Kidney (tissue), 14 donors: ENCODE data around the gene CDK6. TPM values are rescaled to one million over a fixed set of nuclear protein-coding genes. Genes with fewer than 3 reads are reported as not detected.
A peak's percentile ranks its signal among the peaks of the same experiment; 100 is the strongest.

Source experiments
- DNase-seq, 5 donors: peaks; one replicate each; pipeline ENCODE4 v3.0.0-alpha.2; 2013 to 2020
- FAIRE-seq: peaks from 2 replicates; lab custom pipeline; 2012; peaks lifted over from hg19 to GRCh38; lab: Jason Lieb, UNC
- H3K27ac ChIP-seq, 2 donors: one replicate each; pipeline ENCODE4 v1.7.0; 2013; ENCODE audit warnings: low read depth in 2 of 2, low read length in 2 of 2, inconsistent platforms in 1 of 2
- H3K27me3 ChIP-seq: one replicate; pipeline ENCODE4 v1.7.1; 2013; ENCODE audit warnings: low read length, inconsistent platforms; ENCODE audit not compliant: control insufficient read depth, insufficient read depth
- H3K36me3 ChIP-seq, 3 donors: one replicate each; pipeline versions ENCODE4 v1.7.0 to v1.7.1; 2013; ENCODE audit warnings: low read length in 3 of 3, control low read depth in 1 of 3, inconsistent platforms in 1 of 3; ENCODE audit not compliant: insufficient read depth in 3 of 3, control insufficient read depth in 2 of 3
- H3K4me1 ChIP-seq, 3 donors: one replicate each; pipeline versions ENCODE4 v1.7.0 to v1.7.1; 2013; ENCODE audit warnings: low read length in 3 of 3, inconsistent platforms in 1 of 3, low read depth in 1 of 3; ENCODE audit not compliant: control insufficient read depth in 2 of 3, insufficient read depth in 2 of 3
- H3K4me3 ChIP-seq, 3 donors: one replicate each; pipeline versions ENCODE4 v1.7.0 to v1.8.1; 2013; ENCODE audit warnings: low read length in 3 of 3, control low read depth in 1 of 3, inconsistent platforms in 1 of 3
- H3K9ac ChIP-seq, 3 donors: one replicate each; pipeline versions ENCODE4 v1.7.0 to v1.7.1; 2013; ENCODE audit warnings: low read length in 3 of 3, control low read depth in 1 of 3, inconsistent platforms in 1 of 3
- H3K9me3 ChIP-seq, 3 donors: one replicate each; pipeline versions ENCODE4 v1.7.0 to v1.7.1; 2013; ENCODE audit warnings: low read length in 3 of 3, control low read depth in 1 of 3, inconsistent platforms in 1 of 3; ENCODE audit not compliant: control insufficient read depth in 2 of 3, insufficient read depth in 1 of 3
- intact Hi-C: fragments of 100-400 bp; cut with DNase I; formaldehyde crosslinking; loops from one replicate; pipeline ENCODE4 v1.11.1; 2022
- polyA plus RNA-seq: library from polyadenylated mRNA; stranded (reverse); fragments of 350-450 nt; fragmentation: Illumina TruSeq; extraction: RNeasy Lipid Tissue Mini Kit (QIAGEN cat#74804); gene quantifications from one replicate; pipeline ENCODE4 v1.2.3, GENCODE V29; 2014; ENCODE audit warnings: low read depth, low replicate concordance; ENCODE audit not compliant: insufficient read depth
- total RNA-seq: library from RNA; stranded (reverse); fragmentation: NEBNext Ultra II Directional; extraction: Animal tissue kit (Norgen Biotek cat#: 25700); gene quantifications from one replicate; pipeline ENCODE4 v1.2.1, GENCODE V29; 2021
- TF ChIP-seq, protein P1 (sequence below): IDR thresholded peaks from 3 replicates; pipeline ENCODE4 v1.5.1; 2012; ENCODE audit warnings: mild to moderate bottlenecking, moderate library complexity, borderline replicate concordance; ENCODE audit not compliant: insufficient read depth; ENCODE audit errors: extremely low read depth
- donor health status: control.
- donor health status: control.
- donor health status: control.
- donor health status: control.
- donor health status: control.
- donor health status: DM: yes; HTN: yes; CAD: no.
- donor health status: Normal renal cell carcinoma (clear cell type).

CDK6 gene
- total and polyA plus RNA-seq, 2 donors from 2014 or later: 3.6 to 20.8 TPM

- Histone ChIP-seq H3K9me3 (no peaks in the 10 kb centered on the region), H3K4me1 (peaks cover 0 to 8% (median 4%) of the 10 kb centered on the region in 3 donors), H3K27ac (peak overlapping the region; percentile 13 to 41), H3K27me3 (no peaks in the 10 kb centered on the region), H3K36me3 (no peaks in the 10 kb centered on the region), H3K9ac (no peak overlapping the region), H3K4me3 (no peak overlapping the region)
- DNase-seq (peak in 2 of 5 donors; percentile 51 to 67), FAIRE-seq (no peak)
- TF ChIP-seq, protein P1, sequence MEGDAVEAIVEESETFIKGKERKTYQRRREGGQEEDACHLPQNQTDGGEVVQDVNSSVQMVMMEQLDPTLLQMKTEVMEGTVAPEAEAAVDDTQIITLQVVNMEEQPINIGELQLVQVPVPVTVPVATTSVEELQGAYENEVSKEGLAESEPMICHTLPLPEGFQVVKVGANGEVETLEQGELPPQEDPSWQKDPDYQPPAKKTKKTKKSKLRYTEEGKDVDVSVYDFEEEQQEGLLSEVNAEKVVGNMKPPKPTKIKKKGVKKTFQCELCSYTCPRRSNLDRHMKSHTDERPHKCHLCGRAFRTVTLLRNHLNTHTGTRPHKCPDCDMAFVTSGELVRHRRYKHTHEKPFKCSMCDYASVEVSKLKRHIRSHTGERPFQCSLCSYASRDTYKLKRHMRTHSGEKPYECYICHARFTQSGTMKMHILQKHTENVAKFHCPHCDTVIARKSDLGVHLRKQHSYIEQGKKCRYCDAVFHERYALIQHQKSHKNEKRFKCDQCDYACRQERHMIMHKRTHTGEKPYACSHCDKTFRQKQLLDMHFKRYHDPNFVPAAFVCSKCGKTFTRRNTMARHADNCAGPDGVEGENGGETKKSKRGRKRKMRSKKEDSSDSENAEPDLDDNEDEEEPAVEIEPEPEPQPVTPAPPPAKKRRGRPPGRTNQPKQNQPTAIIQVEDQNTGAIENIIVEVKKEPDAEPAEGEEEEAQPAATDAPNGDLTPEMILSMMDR: no peak
- intact Hi-C loops: no loop called here
Observed at GRCh38 chr7:92763636-92764423, 72.5 kb downstream of the CDK6 start.

- Histone ChIP-seq H3K9ac (no peak overlapping the region), H3K9me3 (no peaks in the 10 kb centered on the region), H3K27me3 (no peaks in the 10 kb centered on the region), H3K36me3 (no peaks in the 10 kb centered on the region), H3K4me1 (peaks cover 0 to 8% (median 4%) of the 10 kb centered on the region in 3 donors), H3K27ac (no peak overlapping the region), H3K4me3 (no peak overlapping the region)
- TF ChIP-seq, protein P1: no peak
- no peak for DNase-seq
- intact Hi-C loops: no loop called here
- no peak for FAIRE-seq
Observed at GRCh38 chr7:92762851-92763250, 73.5 kb downstream of the CDK6 start.

DNA sequence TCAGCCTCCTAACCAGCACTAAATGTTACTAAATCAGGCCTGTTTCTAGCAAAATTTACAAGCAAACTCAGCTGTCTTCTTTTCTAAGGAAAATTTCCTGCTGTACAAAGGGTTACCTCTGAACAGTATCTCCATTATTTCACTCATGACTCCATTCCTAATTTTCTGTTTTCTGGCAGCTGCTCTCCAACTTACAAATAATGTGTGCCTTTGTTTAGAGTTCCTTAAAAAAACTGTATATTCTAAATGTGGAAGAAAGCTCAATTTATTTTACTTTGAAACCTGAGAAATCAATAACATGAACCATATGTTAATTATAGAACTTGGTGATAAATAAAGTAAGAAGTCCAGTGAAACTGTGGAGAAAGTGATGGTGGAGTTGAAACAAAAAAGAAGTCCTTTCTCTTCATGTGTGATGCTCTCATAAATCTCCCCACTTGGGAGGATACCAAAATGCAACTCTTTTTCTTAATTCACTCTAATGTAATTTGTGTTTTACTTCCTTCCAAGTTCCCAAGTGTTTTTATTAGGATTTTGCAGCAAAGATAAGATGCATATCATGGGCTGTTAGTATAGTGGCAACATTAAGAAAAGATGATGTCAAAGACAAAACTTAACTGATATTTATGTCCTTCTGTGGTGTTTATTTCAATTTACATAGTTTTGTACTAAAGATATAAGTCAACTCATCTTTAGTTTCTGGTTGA lies 74.8 kb downstream of the CDK6 start:
- FAIRE-seq: no peak
- Histone ChIP-seq H3K4me1 (peaks cover 0 to 4% (median 1%) of the 10 kb centered on the region in 3 donors), H3K4me3 (no peak overlapping the region), H3K9ac (no peak overlapping the region), H3K9me3 (no peaks in the 10 kb centered on the region), H3K27ac (no peak overlapping the region), H3K27me3 (no peaks in the 10 kb centered on the region), H3K36me3 (no peaks in the 10 kb centered on the region)
- TF ChIP-seq, protein P1: no peak
- intact Hi-C loops: no loop called here
- peak in 2 of 5 donors; percentile 46 to 78 for DNase-seq
